DND-41 (cell line): Measurements from ENCODE around the gene DCLK2.

Experiments
- ATAC-seq: fragments of 200-7000 bp; cut with Tn5 transposase; 3 replicates; pipeline ENCODE4 v1.9.1; 2021; ENCODE audit warnings: low read depth; ENCODE audit not compliant: insufficient read depth
- DNase-seq: peaks from one replicate; pipeline ENCODE4 v3.0.0-alpha.2; 2020
- H2AFZ ChIP-seq: 2 replicates; pipeline ENCODE4 v1.6.0; 2012; ENCODE audit warnings: low read depth, low read length
- H3K27ac ChIP-seq: 2 replicates; pipeline ENCODE4 v1.5.1; 2012; ENCODE audit warnings: low read length, inconsistent platforms
- H3K27me3 ChIP-seq: fragments of 200-600 bp; sonication (generic); 2 replicates; pipeline ENCODE4 v1.6.0; 2012; ENCODE audit warnings: low read length, mild to moderate bottlenecking, inconsistent platforms; ENCODE audit not compliant: insufficient read depth, poor library complexity
- H3K36me3 ChIP-seq: 2 replicates; pipeline ENCODE4 v1.5.1; 2012; ENCODE audit warnings: low read length, inconsistent platforms; ENCODE audit not compliant: insufficient read depth
- H3K4me1 ChIP-seq: 2 replicates; pipeline ENCODE4 v1.5.1; 2012; ENCODE audit warnings: mild to moderate bottlenecking, low read length; ENCODE audit not compliant: insufficient read depth
- H3K4me2 ChIP-seq: 2 replicates; pipeline ENCODE4 v1.6.0; 2012; ENCODE audit warnings: mild to moderate bottlenecking, moderate library complexity, low read length, inconsistent platforms; ENCODE audit not compliant: insufficient read depth
- H3K4me3 ChIP-seq, 2 experiments: fragments of 200-600 bp in 1 of 2; shearing (Covaris generic) in 1 of 2; 2 replicates each; pipeline ENCODE4 v1.5.1; 2012 to 2016; ENCODE audit warnings: inconsistent platforms in 2 of 2, low read length in 2 of 2, mild to moderate bottlenecking in 2 of 2, low read depth in 1 of 2, moderate library complexity in 1 of 2
- H3K79me2 ChIP-seq: 2 replicates; pipeline ENCODE4 v1.6.0; 2012; ENCODE audit warnings: low read length, inconsistent platforms; ENCODE audit not compliant: insufficient read depth
- H3K9ac ChIP-seq: 2 replicates; pipeline ENCODE4 v1.6.0; 2012; ENCODE audit warnings: low read depth, mild to moderate bottlenecking, inconsistent platforms, low read length, moderate library complexity
- H3K9me3 ChIP-seq: 2 replicates; pipeline ENCODE4 v1.5.1; 2012; ENCODE audit warnings: low read length, moderate library complexity, mild to moderate bottlenecking, inconsistent platforms; ENCODE audit not compliant: insufficient read depth, severe bottlenecking
- H4K20me1 ChIP-seq: 2 replicates; pipeline ENCODE4 v1.6.0; 2012; ENCODE audit warnings: low read length; ENCODE audit not compliant: insufficient read depth
- EZH2 ChIP-seq: IDR thresholded peaks from 3 replicates; pipeline ENCODE4 v1.6.1; 2012; ENCODE audit warnings: borderline replicate concordance, low read depth, mild to moderate bottlenecking, moderate library complexity, low read length, inconsistent platforms; ENCODE audit not compliant: severe bottlenecking
- TF ChIP-seq, protein P1 (sequence below): IDR thresholded peaks from 2 replicates; pipeline ENCODE4 v1.5.1; 2012; ENCODE audit warnings: borderline replicate concordance, low read length, moderate library complexity, mild to moderate bottlenecking; ENCODE audit not compliant: poor library complexity, severe bottlenecking; ENCODE audit errors: extremely low read depth

DCLK2 gene

DNA sequence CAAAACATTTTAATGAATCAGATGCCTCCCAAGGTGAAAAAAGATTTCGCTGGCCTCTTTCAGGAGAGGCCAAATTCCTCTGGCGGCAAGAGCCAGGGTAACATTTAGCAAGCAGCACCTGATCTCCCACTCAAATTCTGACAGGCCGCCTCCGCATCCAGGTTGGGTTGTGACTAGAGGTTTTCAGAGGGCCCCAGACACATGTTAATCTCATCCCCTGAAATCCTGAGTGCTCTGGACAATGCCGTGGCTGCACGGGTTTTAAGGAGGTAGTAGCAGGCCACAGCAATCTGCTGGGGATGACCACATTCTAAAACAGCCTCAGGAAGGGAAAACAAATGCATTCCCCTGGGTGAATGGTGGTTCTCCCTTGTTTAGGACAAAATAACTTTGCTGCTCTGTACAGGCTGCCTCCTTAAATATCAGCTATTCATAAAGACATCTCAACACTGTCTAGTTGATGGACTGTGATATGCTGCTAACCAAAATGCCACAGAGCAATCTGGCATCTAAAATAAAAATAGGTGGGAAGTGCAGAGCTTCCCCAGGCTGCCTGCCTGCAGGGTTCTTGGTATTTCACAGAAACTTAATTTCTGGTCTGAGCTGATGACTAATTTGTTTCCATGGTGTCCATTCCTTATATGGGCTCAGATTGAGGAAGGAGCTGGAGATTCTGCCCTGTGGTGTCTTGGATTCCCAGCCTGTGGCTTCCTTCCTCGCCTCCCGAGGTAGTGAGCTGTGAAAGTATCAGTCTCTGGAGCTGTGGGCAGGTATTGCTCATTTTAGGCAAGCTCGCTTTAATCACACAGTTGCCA lies 202.0 kb downstream of the DCLK2 start:
- H3K9me3 ChIP-seq, result no peaks in the 10 kb centered on the region
- H3K27ac ChIP-seq, result no peak overlapping the region
- H3K4me3 ChIP-seq, result no peak overlapping the region
- H3K36me3 ChIP-seq, result no peaks in the 10 kb centered on the region
- H2AFZ ChIP-seq, result no peak overlapping the region
- H3K27me3 ChIP-seq, result no peaks in the 10 kb centered on the region
- ATAC-seq (no peak), DNase-seq (no peak)
- H4K20me1 ChIP-seq, result no peaks in the 10 kb centered on the region
- TF ChIP-seq, protein P1, sequence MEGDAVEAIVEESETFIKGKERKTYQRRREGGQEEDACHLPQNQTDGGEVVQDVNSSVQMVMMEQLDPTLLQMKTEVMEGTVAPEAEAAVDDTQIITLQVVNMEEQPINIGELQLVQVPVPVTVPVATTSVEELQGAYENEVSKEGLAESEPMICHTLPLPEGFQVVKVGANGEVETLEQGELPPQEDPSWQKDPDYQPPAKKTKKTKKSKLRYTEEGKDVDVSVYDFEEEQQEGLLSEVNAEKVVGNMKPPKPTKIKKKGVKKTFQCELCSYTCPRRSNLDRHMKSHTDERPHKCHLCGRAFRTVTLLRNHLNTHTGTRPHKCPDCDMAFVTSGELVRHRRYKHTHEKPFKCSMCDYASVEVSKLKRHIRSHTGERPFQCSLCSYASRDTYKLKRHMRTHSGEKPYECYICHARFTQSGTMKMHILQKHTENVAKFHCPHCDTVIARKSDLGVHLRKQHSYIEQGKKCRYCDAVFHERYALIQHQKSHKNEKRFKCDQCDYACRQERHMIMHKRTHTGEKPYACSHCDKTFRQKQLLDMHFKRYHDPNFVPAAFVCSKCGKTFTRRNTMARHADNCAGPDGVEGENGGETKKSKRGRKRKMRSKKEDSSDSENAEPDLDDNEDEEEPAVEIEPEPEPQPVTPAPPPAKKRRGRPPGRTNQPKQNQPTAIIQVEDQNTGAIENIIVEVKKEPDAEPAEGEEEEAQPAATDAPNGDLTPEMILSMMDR, result no peak
- no peak for TF ChIP-seq EZH2
- no peak overlapping the region for H3K4me2 ChIP-seq
- H3K79me2 ChIP-seq, result no peaks in the 10 kb centered on the region
- no peaks in the 10 kb centered on the region for H3K4me1 ChIP-seq
- no peak overlapping the region for H3K9ac ChIP-seq

DNA sequence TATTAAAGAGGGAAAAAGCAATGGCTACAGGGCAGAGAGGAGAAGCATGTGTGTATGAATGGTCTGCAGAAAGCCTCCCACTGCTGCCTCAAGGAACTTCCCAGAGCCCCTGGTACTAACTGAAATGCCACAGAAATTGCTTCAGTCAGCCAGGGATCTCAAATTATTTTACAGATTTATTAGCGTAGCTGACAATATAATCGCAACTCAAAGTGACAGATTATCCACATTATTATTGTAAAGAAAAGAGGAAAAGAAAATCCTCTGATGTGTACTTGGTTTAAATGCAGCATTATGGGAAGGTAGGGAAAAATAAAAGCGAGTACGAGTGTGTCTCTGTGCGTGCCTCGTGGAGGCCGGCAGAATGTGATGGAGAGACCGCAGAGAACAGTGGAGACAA lies 202.7 kb downstream of the DCLK2 start:
- Histone ChIP-seq H3K9me3 (no peaks in the 10 kb centered on the region), H3K27me3 (no peaks in the 10 kb centered on the region), H3K9ac (no peak overlapping the region), H3K4me2 (no peak overlapping the region), H3K27ac (no peak overlapping the region), H3K36me3 (no peaks in the 10 kb centered on the region), H2AFZ (no peak overlapping the region), H3K4me1 (no peaks in the 10 kb centered on the region), H4K20me1 (no peaks in the 10 kb centered on the region), H3K79me2 (no peaks in the 10 kb centered on the region), H3K4me3 (no peak overlapping the region)
- ATAC-seq (no peak), DNase-seq (no peak)
- TF ChIP-seq, protein P1, result no peak
- TF ChIP-seq EZH2, result no peak

DNA sequence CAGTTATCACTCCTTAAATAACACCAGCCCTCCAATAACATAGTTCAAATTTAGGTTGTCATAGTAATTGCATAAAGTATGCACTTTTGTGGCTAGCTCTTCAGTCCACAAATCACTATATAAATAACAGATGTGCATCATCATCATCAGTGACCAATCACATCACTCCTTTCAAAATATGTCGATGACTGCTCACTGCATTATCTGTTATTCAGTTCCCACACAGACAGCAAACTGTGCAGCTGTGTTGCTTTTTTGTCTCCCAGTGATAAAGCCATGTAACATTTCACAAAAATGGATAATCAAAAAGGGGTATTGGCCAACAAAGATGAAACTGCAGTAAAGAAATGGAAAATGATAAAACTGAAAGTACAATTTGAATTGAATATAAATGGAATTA lies 205.4 kb downstream of the DCLK2 start:
- Histone ChIP-seq H3K36me3 (no peaks in the 10 kb centered on the region), H3K4me2 (no peak overlapping the region), H3K9ac (no peak overlapping the region), H3K27ac (no peak overlapping the region), H4K20me1 (no peaks in the 10 kb centered on the region), H2AFZ (no peak overlapping the region), H3K4me1 (no peaks in the 10 kb centered on the region), H3K27me3 (no peaks in the 10 kb centered on the region), H3K9me3 (no peaks in the 10 kb centered on the region), H3K4me3 (no peak overlapping the region), H3K79me2 (no peaks in the 10 kb centered on the region)
- TF ChIP-seq, protein P1, result no peak
- TF ChIP-seq EZH2, result no peak
- no peak for DNase-seq
- ATAC-seq, result no peak
